Left renal cortex interstitium (tissue), 4 donors: ENCODE data around the gene PLA2G7. TPM values are rescaled to one million over a fixed set of nuclear protein-coding genes. Genes with fewer than 3 reads are reported as not detected.

ENCODE experiments used
- DNase-seq, 4 donors: peaks; one replicate each; pipeline ENCODE4 v3.0.0-alpha.2; 2013; ENCODE audit warnings: low read depth in 4 of 4, low spot score in 2 of 4, missing footprints in 1 of 4
- polyA plus RNA-seq, 4 donors: library from polyadenylated mRNA; unstranded; fragments of 120-200 nt; gene quantifications; one replicate each; pipeline ENCODE4 v1.2.1, GENCODE V29; 2013; ENCODE audit not compliant: insufficient read length in 4 of 4

Gene PLA2G7
- polyA plus RNA-seq, 4 donors: 2.0 to 3.1 (median 2.4) TPM

- no peak for DNase-seq
Observed at GRCh38 chr6:46690141-46690755, 44.9 kb downstream of the PLA2G7 start.

- DNase-seq: no peak
Observed at GRCh38 chr6:46689657-46690056, 45.5 kb downstream of the PLA2G7 start.

- DNase-seq: no peak
Observed at GRCh38 chr6:46688966-46689335, 46.2 kb downstream of the PLA2G7 start.

- no peak for DNase-seq
Observed at GRCh38 chr6:46688117-46688965, 46.8 kb downstream of the PLA2G7 start.

- DNase-seq: no peak
Observed at GRCh38 chr6:46687619-46688097, 47.5 kb downstream of the PLA2G7 start, which contains the start of gene TDRD6. TDRD6 (plus strand) TSS chr6:46687885; CDS start chr6:46688129, 244 bp downstream.

- no peak for DNase-seq
Observed at GRCh38 chr6:46684771-46685170, 50.4 kb downstream of the PLA2G7 start.

GRCh38 chr6:46677314-46677654 lies 57.9 kb downstream of the PLA2G7 start:
- no peak for DNase-seq

GRCh38 chr6:46676604-46677313 lies 58.4 kb downstream of the PLA2G7 start:
- no peak for DNase-seq

- DNase-seq: no peak
Observed at GRCh38 chr6:46674410-46674809, 60.8 kb downstream of the PLA2G7 start.

- no peak for DNase-seq
Observed at GRCh38 chr6:46667377-46667776, 67.8 kb downstream of the PLA2G7 start.

- DNase-seq: no peak
Observed at GRCh38 chr6:46661483-46661882, 73.7 kb downstream of the PLA2G7 start.

GRCh38 chr6:46657642-46658041 lies 77.5 kb downstream of the PLA2G7 start:
- no peak for DNase-seq

GRCh38 chr6:46655803-46656202 lies 79.4 kb downstream of the PLA2G7 start:
- no peak for DNase-seq

Other genes with a start within 250 kb of the PLA2G7 start
- 10 to 100 TPM; 19.9 to 28.9 (median 21.9) TPM for gene RCAN2, start 243.9 kb downstream of the PLA2G7 start, polyA plus RNA-seq
- gene CYP39A1, start 82.6 kb downstream of the PLA2G7 start, polyA plus RNA-seq: 1 to 10 TPM; 6.3 to 8.6 (median 7.5) TPM
- 10 to 100 TPM; 22.9 to 76.0 (median 42.9) TPM for gene SLC25A27, start 82.4 kb downstream of the PLA2G7 start, polyA plus RNA-seq
- 1 to 10 TPM; 1.1 to 5.4 (median 2.4) TPM for gene TDRD6, start 47.5 kb downstream of the PLA2G7 start, polyA plus RNA-seq
- under 1 TPM in 1 of 4 donors, not detected in 3; 0.06 TPM for gene ANKRD66, start 11.6 kb upstream of the PLA2G7 start, polyA plus RNA-seq
- gene MEP1A, start 58.0 kb upstream of the PLA2G7 start, polyA plus RNA-seq: under 1 TPM in 1 of 4 donors, not detected in 3; 0.07 TPM
- 10 to 100 TPM; 24.4 to 34.2 (median 27.4) TPM for gene ADGRF5, start 186.6 kb upstream of the PLA2G7 start, polyA plus RNA-seq